IPS DF 6.9 (cell line): Measurements from ENCODE around the gene TRIM71.
"Not testable (repeated sequence)": the region's sequence is repeated elsewhere in the genome, so short reads cannot be mapped to it uniquely, and the experiment has no call there.

Experiments
- DNase-seq: peaks from one replicate; pipeline ENCODE4 v3.0.0-alpha.2; 2013; ENCODE audit warnings: low read depth, low spot score
- H3K27ac ChIP-seq: one replicate; pipeline ENCODE4 v1.5.1; 2013; ENCODE audit warnings: low read length, control low read depth
- H3K27me3 ChIP-seq: 2 replicates; pipeline ENCODE4 v1.6.1; 2013; ENCODE audit warnings: mild to moderate bottlenecking, low read length; ENCODE audit not compliant: control insufficient read depth, insufficient read depth
- H3K36me3 ChIP-seq: 2 replicates; pipeline ENCODE4 v1.6.1; 2013; ENCODE audit warnings: low read length; ENCODE audit not compliant: control insufficient read depth, insufficient read depth
- H3K4me1 ChIP-seq: 2 replicates; pipeline ENCODE4 v1.6.1; 2013; ENCODE audit warnings: low read length; ENCODE audit not compliant: control insufficient read depth, insufficient read depth
- H3K4me3 ChIP-seq: 2 replicates; pipeline ENCODE4 v1.5.1; 2013; ENCODE audit warnings: mild to moderate bottlenecking, low read length
- H3K9me3 ChIP-seq: 2 replicates; pipeline ENCODE4 v1.6.1; 2013; ENCODE audit warnings: low read length, inconsistent platforms; ENCODE audit not compliant: control insufficient read depth, insufficient read depth
- WGBS: extraction: QIAGEN DNeasy Blood & Tissue Kit; methylation state at CpG from one replicate; pipeline ENCODE4 v1.1.7; 2013; ENCODE audit warnings: mixed read lengths, missing lambda C conversion rate; ENCODE audit not compliant: insufficient read length, insufficient coverage; 5-methylcytosine and 5-hydroxymethylcytosine counted together

Gene TRIM71

DNA sequence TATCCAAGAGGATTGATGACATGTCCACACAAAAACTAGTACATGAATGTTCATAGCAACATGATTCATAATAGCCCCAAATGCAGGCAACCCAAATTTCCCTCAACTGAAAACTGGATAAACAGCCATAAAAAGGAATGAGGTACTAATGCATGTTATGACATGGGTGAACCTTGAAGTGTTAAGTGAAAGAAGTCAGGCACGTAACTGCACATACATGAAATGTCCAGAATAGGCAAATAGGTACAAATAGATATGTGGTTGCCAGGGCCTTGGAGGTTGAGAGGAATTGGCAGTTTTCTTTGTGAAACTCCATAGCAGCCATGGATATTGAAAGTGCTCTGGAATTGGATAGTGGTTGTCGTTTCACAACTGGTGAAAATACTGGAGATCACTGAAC lies 81.5 kb downstream of the TRIM71 start:
- no CpG with 5 or more reads among the region's 2 CpGs for WGBS
- Histone ChIP-seq H3K36me3 (peaks cover 10% of the 10 kb centered on the region; the same call in 1 of the 2 replicates), H3K27me3 (no peaks in the 10 kb centered on the region), H3K4me1 (peaks cover 1% of the 10 kb centered on the region; the same call in 1 of the 2 replicates), H3K27ac (no peak overlapping the region), H3K9me3 (no peaks in the 10 kb centered on the region), H3K4me3 (no peak overlapping the region)
- no peak for DNase-seq

- H3K36me3 ChIP-seq, result peaks cover 2% of the 10 kb centered on the region; the same call in 1 of the 2 replicates
- peaks cover 1% of the 10 kb centered on the region; the same call in 1 of the 2 replicates for H3K4me1 ChIP-seq
- H3K4me3 ChIP-seq, result no peak overlapping the region
- no CpG with 5 or more reads among the region's 7 CpGs for WGBS
- H3K27me3 ChIP-seq, result no peaks in the 10 kb centered on the region
- H3K9me3 ChIP-seq, result no peaks in the 10 kb centered on the region
- no peak for DNase-seq
- no peak overlapping the region for H3K27ac ChIP-seq
Observed at GRCh38 chr3:32901005-32901932, 83.5 kb downstream of the TRIM71 start.

GRCh38 chr3:32902887-32903371 lies 85.1 kb downstream of the TRIM71 start:
- H3K27me3 ChIP-seq, DNase-seq, H3K9me3 ChIP-seq, H3K27ac ChIP-seq, H3K4me1 ChIP-seq, H3K36me3 ChIP-seq: not testable (repeated sequence)
- H3K4me3 ChIP-seq, result peak overlapping the region; percentile 14; the same call in 1 of the 2 replicates
- no CpG with 5 or more reads among the region's 31 CpGs for WGBS

- DNase-seq, result no peak
- no peaks in the 10 kb centered on the region for H3K27me3 ChIP-seq
- no peak overlapping the region for H3K27ac ChIP-seq
- no CpG with 5 or more reads among the region's 10 CpGs for WGBS
- H3K9me3 ChIP-seq, result no peaks in the 10 kb centered on the region
- H3K4me1 ChIP-seq, result no peaks in the 10 kb centered on the region
- no peak overlapping the region for H3K4me3 ChIP-seq
- no peaks in the 10 kb centered on the region for H3K36me3 ChIP-seq
Observed at GRCh38 chr3:32903953-32904352, 86.2 kb downstream of the TRIM71 start.

DNA sequence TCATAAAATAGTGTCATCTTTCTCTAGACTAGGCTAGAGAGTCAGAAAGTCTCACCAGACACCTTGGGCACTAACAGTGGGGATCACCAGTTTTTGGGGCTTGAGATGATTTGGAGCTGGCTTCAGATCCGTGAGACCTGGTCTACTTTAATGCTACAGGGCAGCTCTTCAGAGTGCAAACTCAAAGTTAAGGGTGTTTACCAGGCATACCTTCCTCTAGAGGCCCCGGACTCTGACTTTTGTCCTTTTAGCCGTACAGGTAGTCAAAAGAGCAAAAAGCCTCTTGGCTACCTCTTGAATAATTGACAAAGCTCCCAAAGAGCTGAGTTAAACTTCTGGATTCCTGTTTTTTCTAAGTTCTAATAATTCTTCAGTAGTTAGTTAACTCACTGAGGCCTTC lies 92.2 kb downstream of the TRIM71 start:
- WGBS, result no CpG with 5 or more reads among the region's 3 CpGs
- Histone ChIP-seq H3K4me3 (no peak overlapping the region), H3K27ac (no peak overlapping the region), H3K27me3 (no peaks in the 10 kb centered on the region), H3K36me3 (no peaks in the 10 kb centered on the region), H3K4me1 (no peaks in the 10 kb centered on the region), H3K9me3 (no peaks in the 10 kb centered on the region)
- DNase-seq, result no peak

- no CpG with 5 or more reads among the region's 2 CpGs for WGBS
- H3K27me3 ChIP-seq, result no peaks in the 10 kb centered on the region
- no peaks in the 10 kb centered on the region for H3K4me1 ChIP-seq
- H3K36me3 ChIP-seq, result no peaks in the 10 kb centered on the region
- H3K4me3 ChIP-seq, result no peak overlapping the region
- H3K27ac ChIP-seq, result no peak overlapping the region
- H3K9me3 ChIP-seq, result no peaks in the 10 kb centered on the region
- DNase-seq, result no peak
Observed at GRCh38 chr3:32910954-32911353, 93.2 kb downstream of the TRIM71 start.

GRCh38 chr3:32912046-32912445 lies 94.2 kb downstream of the TRIM71 start:
- no CpG with 5 or more reads among the region's 1 CpG for WGBS
- no peaks in the 10 kb centered on the region for H3K36me3 ChIP-seq

GRCh38 chr3:32913790-32914446 lies 96.1 kb downstream of the TRIM71 start:
- Histone ChIP-seq H3K27ac (no peak overlapping the region), H3K36me3 (no peaks in the 10 kb centered on the region), H3K4me1 (no peaks in the 10 kb centered on the region), H3K4me3 (no peak overlapping the region), H3K9me3 (no peaks in the 10 kb centered on the region), H3K27me3 (no peaks in the 10 kb centered on the region)
- no peak for DNase-seq
- WGBS, result no CpG with 5 or more reads among the region's 7 CpGs

More at GRCh38 chr3:32912046-32912445, 94.2 kb downstream of the TRIM71 start:
- no peaks in the 10 kb centered on the region for H3K9me3 ChIP-seq
- H3K27me3 ChIP-seq, result no peaks in the 10 kb centered on the region
- H3K4me3 ChIP-seq, result no peak overlapping the region
- DNase-seq, result no peak
- H3K4me1 ChIP-seq, result no peaks in the 10 kb centered on the region
- H3K27ac ChIP-seq, result no peak overlapping the region

GRCh38 chr3:32919920-32920319 lies 102.1 kb downstream of the TRIM71 start:
- Histone ChIP-seq H3K4me3 (no peak overlapping the region), H3K27me3 (no peaks in the 10 kb centered on the region), H3K27ac (no peak overlapping the region), H3K9me3 (no peaks in the 10 kb centered on the region), H3K36me3 (no peaks in the 10 kb centered on the region), H3K4me1 (no peaks in the 10 kb centered on the region)
- 100% methylated on average over 1 of the region's 2 CpGs for WGBS
- no peak for DNase-seq

GRCh38 chr3:32922078-32922477 lies 104.3 kb downstream of the TRIM71 start:
- no peaks in the 10 kb centered on the region for H3K36me3 ChIP-seq
- no peaks in the 10 kb centered on the region for H3K9me3 ChIP-seq
- DNase-seq, result no peak
- no peaks in the 10 kb centered on the region for H3K4me1 ChIP-seq
- H3K27me3 ChIP-seq, result no peaks in the 10 kb centered on the region
- H3K27ac ChIP-seq, result no peak overlapping the region
- H3K4me3 ChIP-seq, result no peak overlapping the region
- no CpG with 5 or more reads among the region's 7 CpGs for WGBS
